Neural progenitor cell (in vitro differentiated cells): ENCODE data around the gene KLB.

ENCODE experiments used
- CTCF ChIP-seq: fragments of 200-600 bp; sonication (generic); IDR thresholded peaks from 2 replicates; pipeline ENCODE4 v1.5.1; 2017; ENCODE audit warnings: antibody characterized with exemption, mild to moderate bottlenecking
- EZH2 ChIP-seq: fragments of 200-600 bp; sonication (generic); IDR thresholded peaks from 2 replicates; pipeline ENCODE4 v1.6.1; 2017; ENCODE audit warnings: antibody characterized with exemption, mild to moderate bottlenecking, moderate library complexity
- EZH2phosphoT487 ChIP-seq: fragments of 200-600 bp; sonication (generic); IDR thresholded peaks from 2 replicates; pipeline ENCODE4 v1.6.1; 2017; ENCODE audit warnings: antibody characterized with exemption

- TF ChIP-seq EZH2 (no peak), EZH2phosphoT487 (no peak), CTCF (no peak)
Measured at GRCh38 chr4:39394706-39395105, 12.0 kb upstream of the KLB start.
